Ovary (tissue), 3 donors: ENCODE measurements around the gene SUPT20HL1.
A peak's percentile ranks its signal among the peaks of the same experiment; 100 is the strongest.

Experiments
- CTCF ChIP-seq, 3 donors: fragments of 450-650 bp in 2 of 3; fragments of 200-600 bp in 1 of 3; IDR thresholded peaks; one replicate each; pipeline versions ENCODE4 v1.5.1 to v1.8.0; 2016 to 2022; ENCODE audit warnings: antibody characterized with exemption in 3 of 3, mild to moderate bottlenecking in 1 of 3
- POLR2A ChIP-seq: fragments of 450-650 bp; IDR thresholded peaks from one replicate; pipeline ENCODE4 v1.6.1; 2017; ENCODE audit warnings: antibody characterized with exemption, mild to moderate bottlenecking, moderate library complexity
- donor health status: DM: no; HTN: no; CAD: no.

DNA sequence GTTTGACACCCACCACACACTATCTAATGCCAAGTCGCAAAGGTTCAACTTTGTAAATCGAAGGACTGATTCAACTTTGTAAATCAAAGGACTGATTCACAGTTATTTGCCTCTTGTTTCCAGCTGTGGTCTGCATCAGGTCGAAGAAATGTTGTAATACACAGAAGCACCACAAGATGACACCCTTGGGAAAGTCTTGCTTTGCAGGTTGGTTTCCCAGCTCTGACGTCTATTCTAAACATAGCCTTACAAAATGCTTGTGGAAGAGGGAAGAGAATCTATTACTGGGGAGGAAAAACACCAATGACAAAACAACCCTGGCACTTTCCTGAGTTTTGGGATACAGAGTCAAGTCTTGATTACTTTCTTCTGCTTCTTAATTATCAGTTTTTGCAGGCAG is 35.3 kb downstream of the SUPT20HL1 start:
- TF ChIP-seq CTCF (IDR thresholded peaks at IDR 0.05) (peak; percentile 38 to 85 (median 79)), POLR2A (no peak)
